WERI-Rb-1 (cell line): ENCODE measurements around the gene ADARB2.

Experiments used
- DNase-seq: peaks from one replicate; pipeline ENCODE4 v3.0.0-alpha.2; 2020
- H3K27ac ChIP-seq: fragments of 250-450 bp; sonication (Bioruptor Pico); 2 replicates; pipeline ENCODE4 v1.5.1; 2020; ENCODE audit warnings: mild to moderate bottlenecking, moderate library complexity
- H3K27me3 ChIP-seq: fragments of 250-450 bp; sonication (Bioruptor Pico); 2 replicates; pipeline ENCODE4 v1.5.1; 2021; ENCODE audit warnings: mild to moderate bottlenecking, low read depth, moderate library complexity; ENCODE audit not compliant: insufficient read depth, severe bottlenecking
- H3K36me3 ChIP-seq: fragments of 250-450 bp; sonication (Bioruptor Pico); 2 replicates; pipeline ENCODE4 v1.5.1; 2020; ENCODE audit warnings: mild to moderate bottlenecking, moderate library complexity
- H3K4me3 ChIP-seq: 2 replicates; pipeline ENCODE4 v1.5.1; 2011; ENCODE audit warnings: low read depth, mild to moderate bottlenecking, control low read depth, low read length
- H3K9me3 ChIP-seq: fragments of 250-450 bp; sonication (Bioruptor Pico); 2 replicates; pipeline ENCODE4 v1.5.1; 2021; ENCODE audit warnings: mild to moderate bottlenecking, moderate library complexity; ENCODE audit not compliant: severe bottlenecking
- CTCF ChIP-seq: IDR thresholded peaks from 2 replicates; pipeline ENCODE4 v1.5.1; 2011; ENCODE audit warnings: low read depth, mild to moderate bottlenecking, control low read depth, inconsistent platforms, low read length

Gene ADARB2

GRCh38 chr10:1646332-1646731 is 91.0 kb downstream of the ADARB2 start:
- no peak for DNase-seq
- no peak for TF ChIP-seq CTCF
- no peaks in the 10 kb centered on the region for H3K9me3 ChIP-seq
- H3K27me3 ChIP-seq: peaks cover 8% of the 10 kb centered on the region
- H3K4me3 ChIP-seq: no peak overlapping the region
- H3K36me3 ChIP-seq: no peaks in the 10 kb centered on the region
- H3K27ac ChIP-seq: no peak overlapping the region

- DNase-seq: no peak
- Histone ChIP-seq H3K27me3 (peaks cover 8% of the 10 kb centered on the region), H3K36me3 (no peaks in the 10 kb centered on the region), H3K4me3 (no peak overlapping the region), H3K9me3 (no peaks in the 10 kb centered on the region), H3K27ac (no peak overlapping the region)
- no peak for TF ChIP-seq CTCF
Measured at GRCh38 chr10:1645896-1646295, 91.4 kb downstream of the ADARB2 start.

- TF ChIP-seq CTCF: no peak
- no peaks in the 10 kb centered on the region for H3K36me3 ChIP-seq
- H3K27ac ChIP-seq: no peak overlapping the region
- no peak for DNase-seq
- no peak overlapping the region for H3K4me3 ChIP-seq
- no peaks in the 10 kb centered on the region for H3K9me3 ChIP-seq
- peaks cover 6% of the 10 kb centered on the region for H3K27me3 ChIP-seq
Measured at GRCh38 chr10:1644191-1644711, 93.1 kb downstream of the ADARB2 start.

GRCh38 chr10:1643908-1644179 is 93.5 kb downstream of the ADARB2 start:
- no peak for TF ChIP-seq CTCF
- Histone ChIP-seq H3K27ac (no peak overlapping the region), H3K27me3 (peaks cover 6% of the 10 kb centered on the region), H3K4me3 (no peak overlapping the region), H3K9me3 (no peaks in the 10 kb centered on the region), H3K36me3 (no peaks in the 10 kb centered on the region)
- DNase-seq: no peak

- peaks cover 6% of the 10 kb centered on the region for H3K27me3 ChIP-seq
- no peak for TF ChIP-seq CTCF
- no peak overlapping the region for H3K4me3 ChIP-seq
- no peak overlapping the region for H3K27ac ChIP-seq
- no peak for DNase-seq
- H3K36me3 ChIP-seq: no peaks in the 10 kb centered on the region
- no peaks in the 10 kb centered on the region for H3K9me3 ChIP-seq
Measured at GRCh38 chr10:1643161-1643907, 94.0 kb downstream of the ADARB2 start.
